Measurements from ENCODE around the gene RBM33.

RBM33 gene

DNA sequence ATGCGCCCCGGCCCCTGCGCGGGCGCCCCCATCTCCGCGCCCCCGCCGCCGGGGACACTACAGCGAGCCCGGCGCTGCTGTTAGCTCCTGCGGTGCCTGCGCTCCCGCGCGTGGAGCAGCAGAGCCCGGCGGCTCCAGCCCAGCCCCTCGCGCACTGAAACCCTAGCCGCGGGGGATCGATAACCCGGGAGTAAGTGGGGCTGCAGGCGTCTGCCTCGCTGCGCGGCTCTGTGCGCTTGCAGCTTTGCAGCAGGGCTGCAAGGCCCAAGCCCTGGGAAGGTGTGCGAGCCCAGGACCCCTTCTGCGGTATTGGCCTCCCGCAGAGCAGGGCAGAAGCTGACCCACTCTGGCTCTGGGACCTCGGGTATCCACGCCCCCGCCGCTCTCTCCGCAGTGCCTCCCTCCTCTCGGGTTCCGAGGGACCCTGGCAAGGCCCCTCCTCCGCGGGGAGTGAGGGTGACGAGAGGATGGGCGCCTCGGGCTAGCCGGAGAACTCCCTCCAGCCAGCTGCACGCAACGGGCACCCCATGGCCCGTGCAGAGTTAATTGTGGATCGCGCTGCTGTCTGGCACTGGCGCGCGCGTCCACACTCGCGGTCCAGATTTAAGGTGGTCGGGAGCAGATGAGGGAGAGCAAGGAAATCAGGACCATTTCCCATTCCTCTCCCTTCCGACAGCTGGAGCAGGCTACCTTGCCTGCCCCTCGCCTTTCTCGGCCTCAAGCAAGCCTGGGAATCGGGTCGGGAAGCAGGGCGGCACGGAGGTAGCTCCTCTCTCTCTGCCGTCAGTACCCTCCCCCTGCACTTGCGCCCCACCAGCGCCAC, 165.7 kb downstream of the RBM33 start:
- H3K9me3 ChIP-seq (ENCODE audit: low read length) = no peaks in the 10 kb centered on the region
- H3K4me3 ChIP-seq (ENCODE audit: low read depth in 1 of 2, low read length in 2 of 2) = no peak overlapping the region
- no peak overlapping the region for H3K27ac ChIP-seq (ENCODE audit: low read depth, low read length)
- no peak overlapping the region for H3K9ac ChIP-seq (ENCODE audit: low read length)
- no peaks in the 10 kb centered on the region for H3K36me3 ChIP-seq (ENCODE audit: insufficient read depth, low read length)
- H3K27me3 ChIP-seq (ENCODE audit: control insufficient read depth in 1 of 2, insufficient read depth in 2 of 2, low read length in 2 of 2) = peaks cover 30 to 89% of the 10 kb centered on the region in 2 donors
- peaks cover 8% of the 10 kb centered on the region for H3K4me1 ChIP-seq (ENCODE audit: insufficient read depth, low read length)

DNA sequence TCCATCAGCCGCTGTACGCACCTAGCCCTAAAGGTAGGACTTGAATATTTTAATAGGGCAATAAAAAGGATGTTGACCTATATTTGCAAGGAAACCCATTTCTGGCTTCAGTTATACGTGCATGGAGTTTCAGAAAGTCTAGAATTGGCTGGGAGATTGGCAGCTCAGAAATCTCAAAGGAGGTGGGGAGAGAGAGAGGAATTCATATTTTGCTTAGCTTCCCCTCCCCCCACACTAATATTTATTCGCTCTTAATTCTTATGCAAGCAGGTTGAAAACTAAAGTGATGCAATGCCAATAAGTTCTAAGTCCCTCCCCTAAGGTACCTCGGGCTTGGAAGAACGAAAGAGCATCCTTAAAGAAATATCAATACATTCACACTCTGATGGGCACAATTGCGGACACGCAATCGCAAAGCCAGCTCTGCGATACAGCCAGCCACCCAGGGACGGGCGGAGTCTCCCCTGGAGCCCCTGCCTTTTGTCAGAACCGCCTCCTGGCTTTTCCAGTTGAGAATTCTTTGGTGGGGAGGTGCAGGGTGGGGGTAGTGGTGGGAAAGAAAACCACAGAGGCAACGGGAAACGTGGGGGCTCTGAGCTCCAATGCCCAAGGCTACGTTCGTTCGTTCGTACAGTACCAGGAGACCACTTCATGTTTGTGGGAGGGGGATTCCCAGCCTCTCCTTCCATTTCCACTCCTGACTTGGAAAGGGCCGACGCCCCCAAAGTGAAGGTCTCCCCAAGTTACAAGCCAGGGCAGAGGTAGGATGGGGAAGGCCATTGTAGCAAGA, 166.5 kb downstream of the RBM33 start:
- Histone ChIP-seq H3K27me3 (ENCODE audit: control insufficient read depth in 1 of 2, insufficient read depth in 2 of 2, low read length in 2 of 2) (peaks cover 25 to 88% of the 10 kb centered on the region in 2 donors), H3K36me3 (ENCODE audit: insufficient read depth, low read length) (no peaks in the 10 kb centered on the region), H3K9me3 (ENCODE audit: low read length) (no peaks in the 10 kb centered on the region), H3K4me1 (ENCODE audit: insufficient read depth, low read length) (peaks cover 3% of the 10 kb centered on the region), H3K4me3 (ENCODE audit: low read depth in 1 of 2, low read length in 2 of 2) (no peak overlapping the region), H3K9ac (ENCODE audit: low read length) (no peak overlapping the region), H3K27ac (ENCODE audit: low read depth, low read length) (no peak overlapping the region)

DNA sequence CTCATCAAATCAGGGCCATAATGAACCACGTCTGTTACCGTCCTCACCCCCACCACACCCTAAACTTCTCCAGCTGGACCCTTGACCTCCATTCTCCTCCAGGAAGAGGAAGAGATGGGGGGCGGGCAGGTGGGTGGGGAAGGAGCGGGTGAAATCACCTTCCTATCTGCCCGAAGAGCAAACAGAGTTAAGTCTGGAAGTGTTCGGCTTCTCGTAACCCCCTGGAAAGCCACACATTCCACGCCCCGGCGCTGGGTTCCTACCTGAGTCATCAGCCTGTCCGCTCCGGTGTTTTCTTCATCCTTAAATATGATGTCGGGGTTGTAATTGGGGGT, 167.1 kb downstream of the RBM33 start:
- H3K27me3 ChIP-seq (ENCODE audit: control insufficient read depth in 1 of 2, insufficient read depth in 2 of 2, low read length in 2 of 2) = peaks cover 23 to 88% of the 10 kb centered on the region in 2 donors
- no peaks in the 10 kb centered on the region for H3K9me3 ChIP-seq (ENCODE audit: low read length)
- H3K36me3 ChIP-seq (ENCODE audit: insufficient read depth, low read length) = no peaks in the 10 kb centered on the region
- no peak overlapping the region for H3K27ac ChIP-seq (ENCODE audit: low read depth, low read length)
- no peak overlapping the region for H3K4me3 ChIP-seq (ENCODE audit: low read depth in 1 of 2, low read length in 2 of 2)
- H3K4me1 ChIP-seq (ENCODE audit: insufficient read depth, low read length) = no peaks in the 10 kb centered on the region
- no peak overlapping the region for H3K9ac ChIP-seq (ENCODE audit: low read length)

DNA sequence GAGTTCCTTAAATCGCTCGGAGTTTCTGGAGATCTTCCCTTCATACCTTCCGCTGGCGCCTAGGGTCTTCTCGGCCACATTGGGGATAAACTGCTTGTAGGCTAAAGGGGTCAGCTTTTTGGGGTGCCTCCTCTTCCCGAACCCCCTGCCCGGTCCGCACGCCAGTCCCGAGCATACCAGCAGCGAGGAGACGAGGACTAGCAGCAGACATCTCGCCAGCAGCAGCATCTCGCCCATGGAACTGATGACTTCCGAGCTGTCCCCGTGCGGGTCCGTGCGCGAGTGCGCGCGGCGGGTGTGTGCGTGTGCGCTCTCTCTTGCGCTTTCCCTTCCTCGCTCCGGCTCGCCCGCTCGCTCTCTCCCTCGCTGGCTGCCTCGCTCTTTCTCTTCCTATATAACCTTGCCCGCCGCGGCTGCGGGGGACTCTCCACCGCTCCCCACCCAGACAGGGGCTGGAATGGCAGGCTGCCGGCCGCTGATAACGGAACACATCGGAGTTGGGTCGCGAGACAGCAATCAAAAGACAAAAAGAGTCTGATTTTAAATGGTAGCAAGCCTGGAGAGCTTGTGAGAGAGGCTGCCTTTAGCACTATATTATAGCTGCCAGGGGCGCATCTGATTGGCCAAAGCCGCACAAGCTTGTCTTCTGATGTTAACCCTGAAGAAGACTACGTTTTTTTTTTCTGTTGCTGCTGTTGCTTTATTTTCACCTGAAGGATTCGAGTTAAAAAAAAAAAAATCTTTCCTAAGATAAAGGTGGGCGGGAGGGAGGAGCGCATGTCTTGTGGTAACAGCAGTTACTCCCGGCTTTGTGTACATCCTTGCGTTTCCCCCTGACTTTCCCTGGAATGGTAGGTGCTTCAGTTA, 167.7 kb downstream of the RBM33 start, which contains the start of gene SHH:
Gene SHH, minus strand, starts transcription at position 569 of the 867 bp plus-strand sequence. Its CDS starts 341 bp downstream, at position 228.
- Histone ChIP-seq H3K27me3 (ENCODE audit: control insufficient read depth in 1 of 2, insufficient read depth in 2 of 2, low read length in 2 of 2) (peaks cover 23 to 84% of the 10 kb centered on the region in 2 donors), H3K9me3 (ENCODE audit: low read length) (no peaks in the 10 kb centered on the region), H3K9ac (ENCODE audit: low read length) (no peak within 1 kb of the TSS), H3K27ac (ENCODE audit: low read depth, low read length) (no peak within 1 kb of the TSS), H3K4me1 (ENCODE audit: insufficient read depth, low read length) (no peaks in the 10 kb centered on the region), H3K36me3 (ENCODE audit: insufficient read depth, low read length) (no peaks in the 10 kb centered on the region), H3K4me3 (ENCODE audit: low read depth in 1 of 2, low read length in 2 of 2) (no peak within 1 kb of the TSS)

DNA sequence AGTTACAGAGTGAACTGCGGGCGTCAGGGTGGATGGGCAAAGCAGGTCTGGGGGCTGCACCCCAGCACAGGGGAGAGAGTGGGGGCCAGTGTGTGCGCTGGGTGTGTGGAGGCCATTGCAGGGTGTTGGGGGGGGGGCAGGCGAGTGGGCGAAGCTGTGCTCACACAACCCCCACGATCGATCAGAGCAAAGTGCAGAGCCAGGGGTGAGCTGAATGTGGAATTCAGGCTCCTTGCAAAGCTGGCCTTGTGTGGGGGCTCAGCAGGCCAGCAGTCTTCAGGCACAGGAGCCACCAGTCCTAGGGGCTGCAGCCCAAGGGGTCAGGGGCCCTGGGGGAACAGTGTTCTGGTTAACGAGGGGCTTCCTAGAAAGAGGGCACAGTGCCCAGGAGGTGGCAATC, 168.7 kb downstream of the RBM33 start:
- H3K4me3 ChIP-seq (ENCODE audit: low read depth in 1 of 2, low read length in 2 of 2) = no peak overlapping the region
- no peaks in the 10 kb centered on the region for H3K9me3 ChIP-seq (ENCODE audit: low read length)
- no peaks in the 10 kb centered on the region for H3K4me1 ChIP-seq (ENCODE audit: insufficient read depth, low read length)
- no peak overlapping the region for H3K9ac ChIP-seq (ENCODE audit: low read length)
- H3K27ac ChIP-seq (ENCODE audit: low read depth, low read length) = no peak overlapping the region
- no peaks in the 10 kb centered on the region for H3K36me3 ChIP-seq (ENCODE audit: insufficient read depth, low read length)
- peaks cover 23 to 81% of the 10 kb centered on the region in 2 donors for H3K27me3 ChIP-seq (ENCODE audit: control insufficient read depth in 1 of 2, insufficient read depth in 2 of 2, low read length in 2 of 2)

DNA sequence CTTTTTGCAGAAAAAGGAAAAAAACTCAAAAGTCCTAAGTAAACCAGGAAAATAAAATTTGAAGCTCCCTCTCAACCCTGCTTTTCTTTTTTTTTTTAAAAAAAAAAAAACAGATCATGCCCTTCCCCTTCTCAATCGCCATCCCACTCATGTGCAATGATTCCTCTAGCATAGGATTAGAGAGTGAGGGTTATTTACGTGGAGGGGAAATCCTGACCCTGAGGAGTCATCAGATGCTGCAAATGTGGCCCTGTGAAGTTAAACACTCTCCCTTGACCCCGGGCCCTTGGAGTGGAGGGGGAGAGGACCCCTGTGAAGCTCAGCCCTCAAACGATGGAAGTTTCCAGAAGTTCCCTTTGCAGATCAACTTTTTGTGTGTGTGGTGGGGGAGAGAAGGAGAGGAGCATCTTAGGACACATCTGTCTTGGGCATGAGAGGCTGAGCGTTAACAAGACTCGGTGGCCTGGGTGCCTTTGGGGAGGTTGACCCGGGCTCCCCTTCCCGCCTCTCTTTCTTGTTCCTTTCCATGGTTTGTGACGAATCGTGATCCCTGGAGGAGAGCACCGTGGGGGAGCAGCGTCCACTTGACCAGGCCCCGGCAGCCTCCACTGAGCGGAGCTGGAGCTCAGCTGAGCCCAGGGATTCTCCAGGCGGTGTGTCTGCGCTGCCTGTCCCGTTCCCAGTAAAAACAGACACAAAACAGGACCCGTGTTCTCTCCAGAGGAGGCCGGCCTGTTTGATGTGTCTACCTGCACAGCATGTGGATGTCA, 169.3 kb downstream of the RBM33 start:
- Histone ChIP-seq H3K4me1 (ENCODE audit: insufficient read depth, low read length) (no peaks in the 10 kb centered on the region), H3K27ac (ENCODE audit: low read depth, low read length) (no peak overlapping the region), H3K4me3 (ENCODE audit: low read depth in 1 of 2, low read length in 2 of 2) (no peak overlapping the region), H3K36me3 (ENCODE audit: insufficient read depth, low read length) (no peaks in the 10 kb centered on the region), H3K9me3 (ENCODE audit: low read length) (no peaks in the 10 kb centered on the region), H3K9ac (ENCODE audit: low read length) (no peak overlapping the region), H3K27me3 (ENCODE audit: control insufficient read depth in 1 of 2, insufficient read depth in 2 of 2, low read length in 2 of 2) (peaks cover 23 to 78% of the 10 kb centered on the region in 2 donors)

DNA sequence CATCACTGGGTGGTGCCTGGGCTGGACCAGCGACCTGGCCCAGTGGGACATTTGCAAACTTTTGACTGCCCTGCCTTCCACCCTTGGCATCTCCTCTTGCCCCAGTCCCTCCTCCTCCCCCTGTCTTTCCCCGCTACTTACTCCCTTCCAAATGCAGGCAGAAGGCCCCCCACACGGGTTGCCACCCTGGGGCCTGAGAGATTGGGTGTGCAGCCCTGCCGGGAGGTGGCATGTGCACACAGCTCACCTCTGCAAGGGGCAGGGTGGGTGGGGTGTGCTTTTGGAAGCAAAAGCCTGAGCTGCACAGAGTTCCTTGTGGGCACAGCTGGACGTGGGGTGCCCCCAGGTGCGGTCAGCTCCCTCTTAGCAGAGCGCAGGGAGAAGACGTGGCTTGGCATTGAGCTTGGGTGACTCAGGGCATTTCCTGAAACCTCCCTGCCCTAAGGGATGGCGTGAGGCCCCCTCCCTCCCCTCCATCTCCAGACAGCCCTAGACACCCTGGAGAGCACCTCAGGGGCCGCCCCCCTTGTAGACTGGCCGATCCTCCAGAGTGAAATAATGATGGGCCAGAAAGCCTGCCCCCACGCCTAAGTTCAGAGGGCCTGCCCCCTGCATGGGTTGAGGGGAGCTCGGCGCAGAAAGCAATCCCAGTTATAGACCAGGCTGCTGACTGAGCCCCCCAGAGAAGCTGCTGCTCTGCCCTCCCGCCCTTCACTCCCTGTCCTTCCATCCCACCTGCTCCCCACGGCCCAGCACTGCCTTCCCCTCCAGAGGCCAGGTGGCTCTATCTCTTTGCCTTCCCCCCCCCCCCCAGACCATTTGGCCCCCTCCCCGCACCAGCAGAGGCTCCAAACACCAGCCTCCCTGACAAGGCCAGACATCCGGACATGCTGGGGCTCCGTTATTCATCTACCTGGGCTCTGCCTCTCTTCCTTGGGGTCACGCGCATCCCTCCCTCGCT, 170.1 kb downstream of the RBM33 start:
- Histone ChIP-seq H3K9me3 (ENCODE audit: low read length) (no peaks in the 10 kb centered on the region), H3K27ac (ENCODE audit: low read depth, low read length) (no peak overlapping the region), H3K4me1 (ENCODE audit: insufficient read depth, low read length) (no peaks in the 10 kb centered on the region), H3K27me3 (ENCODE audit: control insufficient read depth in 1 of 2, insufficient read depth in 2 of 2, low read length in 2 of 2) (peaks cover 18 to 70% of the 10 kb centered on the region in 2 donors), H3K4me3 (ENCODE audit: low read depth in 1 of 2, low read length in 2 of 2) (no peak overlapping the region), H3K9ac (ENCODE audit: low read length) (no peak overlapping the region), H3K36me3 (ENCODE audit: insufficient read depth, low read length) (no peaks in the 10 kb centered on the region)

DNA sequence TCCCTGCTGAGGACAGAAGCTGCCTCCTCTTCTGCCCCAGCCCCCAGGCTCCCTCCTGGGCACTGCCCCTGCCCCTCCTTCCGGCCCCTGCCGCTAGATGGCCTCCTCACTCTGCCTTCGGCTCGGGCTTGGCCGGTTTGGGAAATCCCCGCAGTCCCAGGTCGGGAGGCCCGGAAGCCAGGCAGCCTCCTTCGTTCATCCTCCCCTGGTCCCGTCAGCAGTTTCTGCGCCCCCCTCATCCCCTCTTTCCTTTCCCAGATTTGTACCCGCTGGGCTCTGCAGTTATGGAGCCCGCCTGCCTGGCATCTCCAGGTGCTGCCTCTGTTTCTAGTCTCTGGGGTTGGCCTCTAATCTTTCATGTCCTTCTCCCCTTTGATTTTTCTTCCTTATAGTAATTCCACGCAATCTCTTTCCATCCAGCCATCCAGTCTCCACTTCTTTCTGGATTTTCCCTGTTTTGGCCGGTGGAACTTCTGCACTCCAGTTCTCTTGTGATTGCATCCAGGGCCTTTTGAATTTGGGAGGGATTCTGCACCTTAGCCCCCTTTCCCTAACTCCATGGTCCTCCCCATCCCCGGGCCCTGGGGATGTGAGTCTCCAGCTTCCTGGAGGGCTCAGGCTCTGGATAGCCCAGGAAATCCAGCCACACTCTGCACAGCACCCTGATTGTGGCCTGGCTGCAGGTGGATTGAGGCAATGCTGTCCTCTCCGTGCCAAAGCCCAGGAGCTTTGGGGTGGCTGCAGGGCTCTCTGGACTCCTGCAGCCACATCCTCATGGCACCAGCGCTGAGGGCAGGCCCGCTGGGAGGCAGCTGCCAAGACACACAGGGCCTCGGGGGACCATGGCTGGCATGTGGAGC, 171.1 kb downstream of the RBM33 start:
- Histone ChIP-seq H3K27me3 (ENCODE audit: control insufficient read depth in 1 of 2, insufficient read depth in 2 of 2, low read length in 2 of 2) (peaks cover 18 to 62% of the 10 kb centered on the region in 2 donors), H3K9ac (ENCODE audit: low read length) (no peak overlapping the region), H3K4me1 (ENCODE audit: insufficient read depth, low read length) (no peaks in the 10 kb centered on the region), H3K9me3 (ENCODE audit: low read length) (no peaks in the 10 kb centered on the region), H3K4me3 (ENCODE audit: low read depth in 1 of 2, low read length in 2 of 2) (no peak overlapping the region), H3K27ac (ENCODE audit: low read depth, low read length) (no peak overlapping the region), H3K36me3 (ENCODE audit: insufficient read depth, low read length) (no peaks in the 10 kb centered on the region)

DNA sequence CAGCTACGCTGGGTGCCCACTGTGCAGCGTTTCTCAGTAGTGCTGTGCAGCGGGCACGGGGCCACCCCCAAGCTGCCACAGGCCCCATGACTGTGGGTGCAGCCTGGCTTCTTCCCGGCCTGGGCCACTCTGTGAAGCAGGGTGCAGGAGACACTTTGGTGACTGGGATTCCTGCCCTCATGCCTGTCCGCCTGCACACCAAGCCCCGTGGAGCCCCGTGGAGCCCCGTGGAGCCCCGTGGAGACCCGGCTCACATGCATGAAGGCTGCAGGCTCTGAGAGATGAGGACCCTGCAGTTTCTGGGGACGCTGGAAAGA, 171.7 kb downstream of the RBM33 start:
- H3K4me3 ChIP-seq (ENCODE audit: low read depth in 1 of 2, low read length in 2 of 2) = no peak overlapping the region
- no peaks in the 10 kb centered on the region for H3K36me3 ChIP-seq (ENCODE audit: insufficient read depth, low read length)
- H3K4me1 ChIP-seq (ENCODE audit: insufficient read depth, low read length) = no peaks in the 10 kb centered on the region
- no peaks in the 10 kb centered on the region for H3K9me3 ChIP-seq (ENCODE audit: low read length)
- H3K9ac ChIP-seq (ENCODE audit: low read length) = no peak overlapping the region
- peaks cover 17 to 56% of the 10 kb centered on the region in 2 donors for H3K27me3 ChIP-seq (ENCODE audit: control insufficient read depth in 1 of 2, insufficient read depth in 2 of 2, low read length in 2 of 2)
- no peak overlapping the region for H3K27ac ChIP-seq (ENCODE audit: low read depth, low read length)

All from muscle layer of colon (tissue), 2 donors.